Mesodermal cell (in vitro differentiated cells): ENCODE measurements around the gene RTN4RL1.

Experiments
- H3K27ac ChIP-seq: 2 replicates; pipeline ENCODE4 v1.7.0; 2013; ENCODE audit warnings: mild to moderate bottlenecking, low read depth, low read length, moderate library complexity; ENCODE audit not compliant: severe bottlenecking
- H3K36me3 ChIP-seq: 2 replicates; pipeline ENCODE4 v1.7.1; 2013; ENCODE audit warnings: mild to moderate bottlenecking, low read length, moderate library complexity; ENCODE audit not compliant: control insufficient read depth, insufficient read depth
- H3K4me1 ChIP-seq: one replicate; pipeline ENCODE4 v1.7.1; 2013; ENCODE audit warnings: mild to moderate bottlenecking, low read length; ENCODE audit not compliant: insufficient read depth, control insufficient read depth, poor library complexity, severe bottlenecking
- H3K4me3 ChIP-seq: 2 replicates; pipeline ENCODE4 v1.7.0; 2013; ENCODE audit warnings: low read length, control low read depth, mild to moderate bottlenecking; ENCODE audit not compliant: insufficient read depth, poor library complexity, severe bottlenecking; ENCODE audit errors: extremely low read depth
- H3K9me3 ChIP-seq: 2 replicates; pipeline ENCODE4 v1.7.1; 2013; ENCODE audit warnings: mild to moderate bottlenecking, low read length, moderate library complexity; ENCODE audit not compliant: control insufficient read depth
- WGBS, 2 experiments: methylation state at CpG; one replicate each; pipeline ENCODE4 v1.1.5; 2013; ENCODE audit warnings: missing lambda C conversion rate in 2 of 2; ENCODE audit not compliant: insufficient coverage in 2 of 2; 5-methylcytosine and 5-hydroxymethylcytosine counted together

Gene RTN4RL1

GRCh38 chr17:2065949-2066400 lies 40.8 kb upstream of the RTN4RL1 start:
- H3K27ac ChIP-seq = no peak overlapping the region
- no peak overlapping the region for H3K4me3 ChIP-seq
- peaks cover 57% of the 10 kb centered on the region for H3K36me3 ChIP-seq
- H3K4me1 ChIP-seq = peaks cover 76% of the 10 kb centered on the region
- WGBS, 2 experiments = 88 to 95% methylated on average over 3 to 7 of the region's 10 CpGs
- H3K9me3 ChIP-seq = no peaks in the 10 kb centered on the region

- WGBS, 2 experiments = 88 to 89% methylated on average over 22 to 24 of the region's 24 CpGs
- Histone ChIP-seq H3K4me3 (no peak overlapping the region), H3K36me3 (peaks cover 56% of the 10 kb centered on the region), H3K9me3 (no peaks in the 10 kb centered on the region), H3K27ac (no peak overlapping the region), H3K4me1 (peaks cover 74% of the 10 kb centered on the region)
Measured at GRCh38 chr17:2064980-2065785, 40.0 kb upstream of the RTN4RL1 start.

- Histone ChIP-seq H3K4me3 (no peak overlapping the region), H3K4me1 (peaks cover 79% of the 10 kb centered on the region), H3K9me3 (no peaks in the 10 kb centered on the region), H3K27ac (no peak overlapping the region), H3K36me3 (peaks cover 54% of the 10 kb centered on the region)
- WGBS, 2 experiments = 94% methylated on average over 6 of the region's 6 CpGs
Measured at GRCh38 chr17:2064520-2064971, 39.4 kb upstream of the RTN4RL1 start.

- WGBS, 2 experiments = 83 to 84% methylated on average over 4 of the region's 5 CpGs
- Histone ChIP-seq H3K9me3 (no peaks in the 10 kb centered on the region), H3K27ac (no peak overlapping the region), H3K4me3 (no peak overlapping the region), H3K4me1 (peaks cover 80% of the 10 kb centered on the region), H3K36me3 (peaks cover 54% of the 10 kb centered on the region)
Measured at GRCh38 chr17:2064147-2064489, 39.0 kb upstream of the RTN4RL1 start.

- peak overlapping the region; percentile 82 for H3K27ac ChIP-seq
- no peak overlapping the region for H3K4me3 ChIP-seq
- 85 to 92% methylated on average over 11 to 15 of the region's 16 CpGs for WGBS, 2 experiments
- H3K36me3 ChIP-seq = peaks cover 54% of the 10 kb centered on the region
- H3K9me3 ChIP-seq = no peaks in the 10 kb centered on the region
- H3K4me1 ChIP-seq = peaks cover 73% of the 10 kb centered on the region
Measured at GRCh38 chr17:2063261-2064146, 38.4 kb upstream of the RTN4RL1 start.

GRCh38 chr17:2062571-2063183 lies 37.5 kb upstream of the RTN4RL1 start:
- H3K36me3 ChIP-seq = peaks cover 48% of the 10 kb centered on the region
- peak overlapping the region; percentile 82 for H3K27ac ChIP-seq
- no peak overlapping the region for H3K4me3 ChIP-seq
- 21 to 38% methylated on average over 8 to 10 of the region's 11 CpGs for WGBS, 2 experiments
- H3K4me1 ChIP-seq = peaks cover 65% of the 10 kb centered on the region
- no peaks in the 10 kb centered on the region for H3K9me3 ChIP-seq

- H3K36me3 ChIP-seq = peaks cover 46% of the 10 kb centered on the region
- 93 to 97% methylated on average over 15 to 16 of the region's 17 CpGs for WGBS, 2 experiments
Measured at GRCh38 chr17:2061441-2061958, 36.4 kb upstream of the RTN4RL1 start.

GRCh38 chr17:2060681-2061440 lies 35.7 kb upstream of the RTN4RL1 start:
- H3K9me3 ChIP-seq = no peaks in the 10 kb centered on the region
- 91 to 95% methylated on average over 10 to 18 of the region's 21 CpGs for WGBS, 2 experiments
- H3K4me3 ChIP-seq = no peak overlapping the region
- no peak overlapping the region for H3K27ac ChIP-seq
- peaks cover 40% of the 10 kb centered on the region for H3K36me3 ChIP-seq
- H3K4me1 ChIP-seq = peaks cover 55% of the 10 kb centered on the region

More at GRCh38 chr17:2061441-2061958, 36.4 kb upstream of the RTN4RL1 start:
- Histone ChIP-seq H3K27ac (no peak overlapping the region), H3K4me3 (no peak overlapping the region), H3K4me1 (peaks cover 56% of the 10 kb centered on the region), H3K9me3 (no peaks in the 10 kb centered on the region)

GRCh38 chr17:2060385-2060658 lies 35.2 kb upstream of the RTN4RL1 start:
- H3K27ac ChIP-seq = no peak overlapping the region
- H3K36me3 ChIP-seq = peaks cover 34% of the 10 kb centered on the region
- no peak overlapping the region for H3K4me3 ChIP-seq
- H3K4me1 ChIP-seq = peaks cover 51% of the 10 kb centered on the region
- H3K9me3 ChIP-seq = no peaks in the 10 kb centered on the region
- 94 to 96% methylated on average over 5 to 6 of the region's 6 CpGs for WGBS, 2 experiments
